ENCODE data around the gene FMR1.

FMR1 gene

DNA sequence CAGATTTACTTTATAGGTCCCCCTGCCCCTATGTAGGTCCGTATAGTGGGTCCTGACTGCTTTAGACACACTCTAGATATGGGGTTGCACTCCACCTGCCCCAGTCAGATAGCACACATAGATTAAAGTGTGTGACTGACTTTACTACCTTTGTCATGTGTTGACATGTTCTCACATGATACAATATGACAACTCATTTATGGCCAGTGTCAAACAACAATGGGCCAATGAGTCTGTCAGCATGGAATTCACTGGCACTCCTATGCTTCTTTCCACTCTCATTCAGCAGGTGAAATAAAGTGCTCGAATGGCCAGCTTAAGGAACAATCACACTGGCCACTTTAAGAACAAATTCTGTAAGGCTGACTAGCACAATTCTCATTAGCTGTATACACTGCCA is 45.6 kb downstream of the FMR1 start:
- H2AFZ ChIP-seq (ENCODE audit: low read depth, low read length) = no peak overlapping the region
- H3K27me3 ChIP-seq (ENCODE audit: control insufficient read depth in 1 of 2, insufficient read depth in 1 of 2, low read length in 2 of 2) = no peaks in the 10 kb centered on the region
- H2BK120ac ChIP-seq (ENCODE audit: low read depth, low read length) = no peak overlapping the region
- no peak overlapping the region for H3K27ac ChIP-seq (ENCODE audit: low read length, poor library complexity, severe bottlenecking)
- H2BK15ac ChIP-seq (ENCODE audit: low read depth, poor library complexity, severe bottlenecking) = no peak overlapping the region
- no peak overlapping the region for H3K4ac ChIP-seq (ENCODE audit: low read depth in 1 of 2, low read length in 2 of 2)
- H3K36me3 ChIP-seq (ENCODE audit: control insufficient read depth in 1 of 2, insufficient read depth in 2 of 2, low read depth in 1 of 2, low read length in 2 of 2) = no peaks in the 10 kb centered on the region
- H3K79me1 ChIP-seq (replicated peaks; ENCODE audit: low read length, poor library complexity, severe bottlenecking) = no peaks in the 10 kb centered on the region
- no peak overlapping the region for H4K91ac ChIP-seq (ENCODE audit: low read length)
- H3K9ac ChIP-seq (ENCODE audit: low read length) = no peak overlapping the region
- no peak overlapping the region for H3K23ac ChIP-seq (ENCODE audit: low read length in 2 of 2)
- no peaks in the 10 kb centered on the region for H3K9me3 ChIP-seq (ENCODE audit: control insufficient read depth, low read length)
- no peak for DNase-seq
- H2BK12ac ChIP-seq (ENCODE audit: low read length in 2 of 2) = no peak overlapping the region
- H3K18ac ChIP-seq (ENCODE audit: low read depth in 1 of 2, low read length in 2 of 2) = no peak overlapping the region
- 78% methylated on average over 1 of the region's 2 CpGs for WGBS
- no peaks in the 10 kb centered on the region for H3K4me1 ChIP-seq (ENCODE audit: control insufficient read depth, insufficient read depth, low read depth, low read length)
- H3K14ac ChIP-seq (ENCODE audit: low read length in 2 of 2) = no peak overlapping the region
- H3K4me3 ChIP-seq (ENCODE audit: insufficient read depth in 1 of 2, low read depth in 1 of 2, low read length in 2 of 2) = no peak overlapping the region
- H2BK5ac ChIP-seq (ENCODE audit: low read depth, low read length, poor library complexity, severe bottlenecking) = no peak overlapping the region
- H4K8ac ChIP-seq (ENCODE audit: low read length) = no peak overlapping the region
- H2AK5ac ChIP-seq (ENCODE audit: low read length, severe bottlenecking) = no peak overlapping the region
- no peak overlapping the region for H3K4me2 ChIP-seq (ENCODE audit: low read length, poor library complexity, severe bottlenecking)

- no peaks in the 10 kb centered on the region for H3K9me3 ChIP-seq (ENCODE audit: control insufficient read depth, low read length)
- H3K4ac ChIP-seq (ENCODE audit: low read depth in 1 of 2, low read length in 2 of 2) = no peak overlapping the region
- DNase-seq = no peak
- H2BK15ac ChIP-seq (ENCODE audit: low read depth, poor library complexity, severe bottlenecking) = no peak overlapping the region
- no CpG with 5 or more reads among the region's 1 CpG for WGBS
- no peak overlapping the region for H3K23ac ChIP-seq (ENCODE audit: low read length in 2 of 2)
- no peaks in the 10 kb centered on the region for H3K27me3 ChIP-seq (ENCODE audit: control insufficient read depth in 1 of 2, insufficient read depth in 1 of 2, low read length in 2 of 2)
- no peak overlapping the region for H2BK120ac ChIP-seq (ENCODE audit: low read depth, low read length)
- H3K4me2 ChIP-seq (ENCODE audit: low read length, poor library complexity, severe bottlenecking) = no peak overlapping the region
- H2AK5ac ChIP-seq (ENCODE audit: low read length, severe bottlenecking) = no peak overlapping the region
- H3K79me1 ChIP-seq (replicated peaks; ENCODE audit: low read length, poor library complexity, severe bottlenecking) = no peaks in the 10 kb centered on the region
- H3K14ac ChIP-seq (ENCODE audit: low read length in 2 of 2) = no peak overlapping the region
- no peak overlapping the region for H3K4me3 ChIP-seq (ENCODE audit: insufficient read depth in 1 of 2, low read depth in 1 of 2, low read length in 2 of 2)
- H3K18ac ChIP-seq (ENCODE audit: low read depth in 1 of 2, low read length in 2 of 2) = no peak overlapping the region
- no peak overlapping the region for H2AFZ ChIP-seq (ENCODE audit: low read depth, low read length)
- no peak overlapping the region for H2BK12ac ChIP-seq (ENCODE audit: low read length in 2 of 2)
- H3K27ac ChIP-seq (ENCODE audit: low read length, poor library complexity, severe bottlenecking) = no peak overlapping the region
- H2BK5ac ChIP-seq (ENCODE audit: low read depth, low read length, poor library complexity, severe bottlenecking) = no peak overlapping the region
- H4K8ac ChIP-seq (ENCODE audit: low read length) = no peak overlapping the region
- no peaks in the 10 kb centered on the region for H3K4me1 ChIP-seq (ENCODE audit: control insufficient read depth, insufficient read depth, low read depth, low read length)
- H3K9ac ChIP-seq (ENCODE audit: low read length) = no peak overlapping the region
- H4K91ac ChIP-seq (ENCODE audit: low read length) = no peak overlapping the region
- no peaks in the 10 kb centered on the region for H3K36me3 ChIP-seq (ENCODE audit: control insufficient read depth in 1 of 2, insufficient read depth in 2 of 2, low read depth in 1 of 2, low read length in 2 of 2)
These were observed 46.6 kb downstream of the FMR1 start for GRCh38 chrX:147958291-147958690.

DNA sequence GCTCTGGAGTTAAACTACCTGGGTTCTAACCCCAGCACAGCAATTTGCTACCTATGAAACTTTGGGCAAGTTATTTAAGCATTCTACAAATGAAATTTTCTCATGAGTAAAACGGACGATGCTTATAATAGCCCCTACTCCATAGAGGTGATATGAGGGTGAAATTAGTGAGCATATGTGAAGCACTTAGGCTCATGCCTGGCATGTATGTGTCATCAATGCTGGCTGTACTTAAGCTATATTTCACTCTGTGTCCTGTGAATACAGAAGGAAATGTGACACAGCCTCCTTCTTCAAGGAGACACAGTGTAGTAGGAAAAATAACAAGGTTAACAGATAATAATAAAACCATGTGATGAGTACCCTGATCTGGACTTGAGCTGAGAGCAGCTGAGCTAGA is 49.0 kb downstream of the FMR1 start:
- Histone ChIP-seq H3K4me3 (ENCODE audit: insufficient read depth in 1 of 2, low read depth in 1 of 2, low read length in 2 of 2) (no peak overlapping the region), H4K8ac (ENCODE audit: low read length) (no peak overlapping the region), H3K4me2 (ENCODE audit: low read length, poor library complexity, severe bottlenecking) (no peak overlapping the region), H3K36me3 (ENCODE audit: control insufficient read depth in 1 of 2, insufficient read depth in 2 of 2, low read depth in 1 of 2, low read length in 2 of 2) (no peaks in the 10 kb centered on the region), H3K4ac (ENCODE audit: low read depth in 1 of 2, low read length in 2 of 2) (no peak overlapping the region), H3K4me1 (ENCODE audit: control insufficient read depth, insufficient read depth, low read depth, low read length) (no peaks in the 10 kb centered on the region), H2BK120ac (ENCODE audit: low read depth, low read length) (no peak overlapping the region), H3K23ac (ENCODE audit: low read length in 2 of 2) (no peak overlapping the region), H2BK5ac (ENCODE audit: low read depth, low read length, poor library complexity, severe bottlenecking) (no peak overlapping the region), H3K9ac (ENCODE audit: low read length) (no peak overlapping the region), H3K14ac (ENCODE audit: low read length in 2 of 2) (no peak overlapping the region), H3K9me3 (ENCODE audit: control insufficient read depth, low read length) (no peaks in the 10 kb centered on the region), H4K91ac (ENCODE audit: low read length) (no peak overlapping the region), H3K79me1 (replicated peaks; ENCODE audit: low read length, poor library complexity, severe bottlenecking) (no peaks in the 10 kb centered on the region), H2AFZ (ENCODE audit: low read depth, low read length) (no peak overlapping the region), H3K27ac (ENCODE audit: low read length, poor library complexity, severe bottlenecking) (no peak overlapping the region), H3K27me3 (ENCODE audit: control insufficient read depth in 1 of 2, insufficient read depth in 1 of 2, low read length in 2 of 2) (no peaks in the 10 kb centered on the region), H2BK12ac (ENCODE audit: low read length in 2 of 2) (no peak overlapping the region), H2BK15ac (ENCODE audit: low read depth, poor library complexity, severe bottlenecking) (no peak overlapping the region), H3K18ac (ENCODE audit: low read depth in 1 of 2, low read length in 2 of 2) (no peak overlapping the region), H2AK5ac (ENCODE audit: low read length, severe bottlenecking) (no peak overlapping the region)
- no peak for DNase-seq
- WGBS = no CpG with 5 or more reads among the region's 2 CpGs

DNA sequence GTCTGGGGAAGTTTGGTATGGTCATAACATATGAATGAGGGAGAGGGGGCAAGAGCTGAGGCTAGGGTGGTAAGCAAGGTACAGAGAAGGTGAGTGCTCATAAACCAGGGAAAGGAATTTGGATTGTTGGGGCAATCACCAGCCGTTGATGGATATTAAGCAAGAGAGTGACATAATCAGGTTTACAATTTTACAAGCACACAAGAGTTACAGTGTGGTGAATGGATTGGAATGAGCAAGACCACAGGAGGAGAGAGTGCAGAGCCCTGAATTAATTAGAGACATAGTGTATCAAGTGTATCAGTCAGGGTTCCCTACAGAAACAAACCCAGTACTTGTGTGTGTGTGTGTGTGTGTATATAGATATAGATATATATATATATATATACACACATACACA is 50.8 kb downstream of the FMR1 start:
- H3K4me2 ChIP-seq (ENCODE audit: low read length, poor library complexity, severe bottlenecking) = no peak overlapping the region
- no peaks in the 10 kb centered on the region for H3K27me3 ChIP-seq (ENCODE audit: control insufficient read depth in 1 of 2, insufficient read depth in 1 of 2, low read length in 2 of 2)
- H3K14ac ChIP-seq (ENCODE audit: low read length in 2 of 2) = no peak overlapping the region
- no peak overlapping the region for H3K9ac ChIP-seq (ENCODE audit: low read length)
- no peak overlapping the region for H2BK15ac ChIP-seq (ENCODE audit: low read depth, poor library complexity, severe bottlenecking)
- no peaks in the 10 kb centered on the region for H3K79me1 ChIP-seq (replicated peaks; ENCODE audit: low read length, poor library complexity, severe bottlenecking)
- H2BK12ac ChIP-seq (ENCODE audit: low read length in 2 of 2) = no peak overlapping the region
- H3K4me1 ChIP-seq (ENCODE audit: control insufficient read depth, insufficient read depth, low read depth, low read length) = no peaks in the 10 kb centered on the region
- H2BK5ac ChIP-seq (ENCODE audit: low read depth, low read length, poor library complexity, severe bottlenecking) = no peak overlapping the region
- H2AK5ac ChIP-seq (ENCODE audit: low read length, severe bottlenecking) = no peak overlapping the region
- H3K9me3 ChIP-seq (ENCODE audit: control insufficient read depth, low read length) = no peaks in the 10 kb centered on the region
- no peak overlapping the region for H3K27ac ChIP-seq (ENCODE audit: low read length, poor library complexity, severe bottlenecking)
- no peak overlapping the region for H2BK120ac ChIP-seq (ENCODE audit: low read depth, low read length)
- H3K4ac ChIP-seq (ENCODE audit: low read depth in 1 of 2, low read length in 2 of 2) = no peak overlapping the region
- no peaks in the 10 kb centered on the region for H3K36me3 ChIP-seq (ENCODE audit: control insufficient read depth in 1 of 2, insufficient read depth in 2 of 2, low read depth in 1 of 2, low read length in 2 of 2)
- 89% methylated on average over 1 of the region's 1 CpG for WGBS
- no peak overlapping the region for H3K23ac ChIP-seq (ENCODE audit: low read length in 2 of 2)
- H3K18ac ChIP-seq (ENCODE audit: low read depth in 1 of 2, low read length in 2 of 2) = no peak overlapping the region
- DNase-seq = no peak
- H2AFZ ChIP-seq (ENCODE audit: low read depth, low read length) = no peak overlapping the region
- no peak overlapping the region for H3K4me3 ChIP-seq (ENCODE audit: insufficient read depth in 1 of 2, low read depth in 1 of 2, low read length in 2 of 2)
- H4K91ac ChIP-seq (ENCODE audit: low read length) = no peak overlapping the region
- H4K8ac ChIP-seq (ENCODE audit: low read length) = no peak overlapping the region

Measured in mesenchymal stem cell (in vitro differentiated cells and primary cell).